Mesendoderm (in vitro differentiated cells): ENCODE measurements around the gene WDTC1.

Source experiments
- DNase-seq: peaks from one replicate; pipeline ENCODE4 v3.0.0; 2013
- H2AK5ac ChIP-seq: 2 replicates; pipeline ENCODE4 v1.6.1; 2013; ENCODE audit warnings: low read length, inconsistent platforms
- H2BK120ac ChIP-seq: 2 replicates; pipeline ENCODE4 v1.6.1; 2013; ENCODE audit warnings: low read depth, mild to moderate bottlenecking, low read length, moderate library complexity, mixed read lengths
- H2BK15ac ChIP-seq: replicated peaks from 2 replicates; pipeline ENCODE4 v1.6.1; 2013; ENCODE audit warnings: low read depth, mild to moderate bottlenecking, moderate library complexity
- H2BK5ac ChIP-seq: 2 replicates; pipeline ENCODE4 v1.6.1; 2013; ENCODE audit warnings: low read length, inconsistent platforms
- H3K18ac ChIP-seq: 2 replicates; pipeline ENCODE4 v1.6.1; 2013; ENCODE audit warnings: mild to moderate bottlenecking, low read length, mixed read lengths
- H3K23ac ChIP-seq: one replicate; pipeline ENCODE4 v1.6.1; 2013; ENCODE audit warnings: low read length
- H3K27ac ChIP-seq: 2 replicates; pipeline ENCODE4 v1.5.1; 2013; ENCODE audit warnings: low read depth, mild to moderate bottlenecking, inconsistent platforms, low read length, moderate library complexity
- H3K27me3 ChIP-seq: 2 replicates; pipeline ENCODE4 v1.6.1; 2013; ENCODE audit warnings: low read length, control low read depth, mild to moderate bottlenecking, inconsistent platforms; ENCODE audit not compliant: insufficient read depth, poor library complexity
- H3K36me3 ChIP-seq: 2 replicates; pipeline ENCODE4 v1.6.1; 2013; ENCODE audit warnings: low read length, inconsistent platforms; ENCODE audit not compliant: control insufficient read depth, insufficient read depth
- H3K4ac ChIP-seq: one replicate; pipeline ENCODE4 v1.6.1; 2013; ENCODE audit warnings: low read depth, mild to moderate bottlenecking, low read length, moderate library complexity
- H3K4me1 ChIP-seq: 2 replicates; pipeline ENCODE4 v1.6.1; 2013; ENCODE audit warnings: low read depth, low read length, inconsistent platforms; ENCODE audit not compliant: control insufficient read depth
- H3K4me2 ChIP-seq: 2 replicates; pipeline ENCODE4 v1.6.1; 2013; ENCODE audit warnings: low read length
- H3K4me3 ChIP-seq: 2 replicates; pipeline ENCODE4 v1.5.1; 2013; ENCODE audit warnings: mild to moderate bottlenecking, low read length
- H3K56ac ChIP-seq: one replicate; pipeline ENCODE4 v1.6.1; 2013; ENCODE audit warnings: low read length
- H3K79me1 ChIP-seq: 2 replicates; pipeline ENCODE4 v1.6.1; 2013; ENCODE audit warnings: low read length, inconsistent platforms
- H3K79me2 ChIP-seq: 2 replicates; pipeline ENCODE4 v1.6.1; 2013; ENCODE audit warnings: mild to moderate bottlenecking, low read length; ENCODE audit not compliant: control insufficient read depth, insufficient read depth
- H3K9ac ChIP-seq: 2 replicates; pipeline ENCODE4 v1.6.1; 2013; ENCODE audit warnings: low read length, inconsistent platforms
- H4K5ac ChIP-seq: one replicate; pipeline ENCODE4 v1.6.1; 2013; ENCODE audit warnings: low read length
- H4K8ac ChIP-seq: one replicate; pipeline ENCODE4 v1.6.1; 2013; ENCODE audit warnings: low read depth, mild to moderate bottlenecking, control low read depth, low read length, moderate library complexity
- WGBS: extraction: QIAGEN DNeasy Blood & Tissue Kit; methylation state at CpG from one replicate; pipeline ENCODE4 v1.1.7; 2013; ENCODE audit warnings: low lambda C conversion rate, missing lambda C conversion rate; ENCODE audit not compliant: insufficient coverage; ENCODE audit errors: extremely low coverage; 5-methylcytosine and 5-hydroxymethylcytosine counted together

WDTC1 gene

DNA sequence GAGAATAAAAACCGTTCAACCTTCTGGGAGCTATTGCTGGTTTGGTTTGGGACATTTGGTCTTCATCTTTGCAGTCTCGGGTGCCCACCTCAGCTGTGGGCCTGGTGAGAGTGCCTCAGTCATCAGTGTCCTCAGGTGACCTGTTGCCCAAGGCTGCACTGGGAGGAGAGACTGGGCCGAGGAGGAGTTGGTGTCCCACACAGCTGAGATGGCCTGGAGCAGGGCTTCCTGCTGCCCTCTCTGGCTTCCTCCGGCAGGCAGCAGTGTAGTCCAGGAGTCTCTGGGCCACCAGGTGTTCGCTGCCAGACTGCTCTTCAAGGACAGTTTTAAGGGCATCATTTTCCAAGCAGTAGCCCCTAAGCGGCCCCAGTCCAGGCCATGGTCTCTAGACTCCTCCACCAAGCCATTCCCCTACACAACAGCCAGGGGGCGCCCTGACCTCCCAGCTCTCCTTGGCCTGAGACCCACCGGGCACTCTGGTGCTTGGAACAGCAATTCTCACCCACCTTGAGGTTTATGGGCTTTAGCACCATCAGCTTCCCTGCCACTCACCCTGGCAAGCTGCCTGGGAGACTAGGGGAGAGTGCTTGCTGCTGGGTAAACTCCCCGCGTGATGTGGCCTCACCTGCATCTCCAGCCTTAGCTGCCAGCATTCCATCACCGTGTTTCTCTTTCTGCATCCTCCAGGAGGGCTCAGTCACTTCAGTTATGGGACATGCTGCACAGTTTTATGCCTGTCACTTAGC is 98.3 kb downstream of the WDTC1 start:
- Histone ChIP-seq H3K4ac (no peak overlapping the region), H3K4me2 (no peak overlapping the region), H3K18ac (no peak overlapping the region), H3K36me3 (peaks cover 7% of the 10 kb centered on the region), H3K79me1 (peaks cover 8% of the 10 kb centered on the region), H3K4me3 (no peak overlapping the region), H3K4me1 (no peaks in the 10 kb centered on the region), H3K23ac (no peak overlapping the region), H2BK120ac (no peak overlapping the region), H2AK5ac (no peak overlapping the region), H3K27ac (no peak overlapping the region), H4K8ac (no peak overlapping the region), H3K27me3 (no peaks in the 10 kb centered on the region), H3K56ac (no peak overlapping the region), H3K79me2 (peaks cover 8% of the 10 kb centered on the region), H2BK5ac (no peak overlapping the region), H3K9ac (no peak overlapping the region), H4K5ac (no peak overlapping the region), H2BK15ac (no peak overlapping the region)
- DNase-seq = peak; percentile 67
- WGBS = no CpG with 5 or more reads among the region's 11 CpGs

DNA sequence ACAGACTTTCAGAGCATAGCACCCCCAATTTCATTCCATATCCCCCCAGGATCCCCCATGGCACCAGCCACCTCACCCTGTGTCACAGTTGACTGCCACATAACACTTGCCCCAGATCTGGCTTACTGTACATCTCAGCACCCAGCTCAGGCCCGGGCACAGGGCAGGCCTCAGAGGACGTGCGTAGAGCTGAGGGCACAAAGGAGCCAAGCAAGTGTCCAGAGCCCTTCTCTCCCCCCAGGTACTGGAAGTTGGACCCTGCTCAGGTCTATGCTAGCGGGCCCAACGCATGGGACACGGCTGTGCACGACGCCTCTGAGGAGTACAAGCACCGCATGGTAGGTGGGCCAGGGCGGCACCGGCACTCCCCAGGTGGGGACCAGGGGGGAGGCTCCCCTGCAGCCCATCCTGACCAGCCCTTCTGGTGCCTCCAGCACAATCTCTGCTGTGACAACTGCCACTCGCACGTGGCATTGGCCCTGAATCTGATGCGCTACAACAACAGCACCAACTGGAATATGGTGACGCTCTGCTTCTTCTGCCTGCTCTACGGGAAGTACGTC is 99.4 kb downstream of the WDTC1 start:
- Histone ChIP-seq H3K27me3 (no peaks in the 10 kb centered on the region), H4K8ac (no peak overlapping the region), H3K36me3 (peaks cover 5% of the 10 kb centered on the region), H3K56ac (no peak overlapping the region), H2BK5ac (no peak overlapping the region), H2AK5ac (no peak overlapping the region), H3K4me3 (no peak overlapping the region), H2BK15ac (no peak overlapping the region), H3K18ac (no peak overlapping the region), H3K23ac (no peak overlapping the region), H3K4ac (no peak overlapping the region), H3K27ac (no peak overlapping the region), H3K9ac (no peak overlapping the region), H3K79me1 (peaks cover 1% of the 10 kb centered on the region), H3K4me1 (no peaks in the 10 kb centered on the region), H4K5ac (no peak overlapping the region), H3K79me2 (peaks cover 1% of the 10 kb centered on the region), H3K4me2 (no peak overlapping the region), H2BK120ac (no peak overlapping the region)
- no peak for DNase-seq
- WGBS = no CpG with 5 or more reads among the region's 17 CpGs

DNA sequence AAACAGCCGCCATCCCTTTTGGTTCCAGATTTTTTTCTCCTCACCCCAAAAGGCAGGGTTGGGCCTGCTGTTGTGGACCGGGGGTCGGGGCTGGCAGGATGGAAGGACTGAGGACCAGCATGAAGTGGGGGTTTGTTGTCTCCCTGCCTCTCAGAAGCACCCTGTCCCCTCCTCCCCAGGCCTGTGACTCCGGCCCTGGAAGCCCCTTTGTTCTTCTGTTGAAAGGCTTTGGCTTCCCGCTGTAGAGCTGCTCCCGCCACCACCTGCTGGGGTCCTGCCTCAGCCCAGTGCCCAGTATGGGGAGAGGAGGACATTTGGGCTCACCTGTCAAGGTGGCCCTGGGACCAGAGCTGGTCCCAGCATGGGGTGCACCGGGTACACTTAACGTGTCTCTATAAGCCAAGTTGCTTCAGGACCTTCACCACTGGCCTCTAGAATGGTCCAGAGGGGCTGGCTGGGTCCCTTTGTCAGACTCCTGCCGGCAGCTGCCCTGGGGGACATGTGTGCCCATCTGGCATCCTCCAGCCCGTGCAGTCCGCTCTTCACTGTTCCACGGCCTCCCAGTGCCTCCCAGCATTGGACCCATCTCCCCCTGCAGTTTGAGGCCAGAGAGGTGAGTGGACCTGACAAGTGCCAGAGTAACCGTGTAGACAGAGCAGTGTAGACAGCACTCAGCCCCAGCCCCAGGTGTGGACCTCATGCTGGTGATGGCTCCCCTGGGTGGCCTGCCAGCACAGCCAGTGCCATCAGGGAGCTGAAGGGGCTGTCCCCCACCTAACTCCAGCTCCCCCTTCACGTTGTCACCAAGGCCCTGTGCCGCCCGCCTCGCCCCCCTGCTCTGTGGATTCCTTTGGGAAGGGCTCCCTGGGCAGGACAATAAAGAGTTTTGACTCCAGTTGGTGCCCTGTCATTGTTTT is 101.3 kb downstream of the WDTC1 start:
- Histone ChIP-seq H4K8ac (no peak overlapping the region), H3K9ac (no peak overlapping the region)

DNA sequence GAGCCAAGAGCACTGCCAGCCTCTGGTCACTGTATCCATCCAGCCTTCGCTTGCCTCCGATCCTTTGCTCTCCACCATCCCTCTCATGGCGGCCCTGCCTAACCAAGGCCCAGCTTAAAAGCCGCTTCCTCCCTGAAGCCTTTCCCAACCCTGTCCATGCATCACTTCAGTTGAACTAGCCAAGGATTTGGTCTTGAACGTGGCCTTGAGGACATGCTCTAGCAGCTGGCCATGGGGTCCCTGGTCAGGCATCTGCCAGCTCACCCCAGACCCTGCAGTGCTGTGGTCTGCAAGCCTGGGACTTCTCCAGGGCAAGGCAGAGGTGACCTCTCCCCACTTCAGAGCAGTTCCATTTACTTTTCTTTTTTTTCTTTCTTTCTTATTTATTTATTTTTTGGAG is 102.3 kb downstream of the WDTC1 start:
- peaks cover 2% of the 10 kb centered on the region for H3K4me1 ChIP-seq
- H4K5ac ChIP-seq = no peak overlapping the region
- H3K23ac ChIP-seq = no peak overlapping the region
- no peak overlapping the region for H3K27ac ChIP-seq
- H3K79me1 ChIP-seq = no peaks in the 10 kb centered on the region
- H2AK5ac ChIP-seq = no peak overlapping the region
- H3K36me3 ChIP-seq = peaks cover 5% of the 10 kb centered on the region
- no peak overlapping the region for H2BK5ac ChIP-seq
- WGBS = no CpG with 5 or more reads among the region's 5 CpGs
- H3K56ac ChIP-seq = no peak overlapping the region
- H3K4ac ChIP-seq = no peak overlapping the region
- no peak overlapping the region for H3K4me2 ChIP-seq
- H2BK120ac ChIP-seq = no peak overlapping the region
- no peaks in the 10 kb centered on the region for H3K79me2 ChIP-seq
- H2BK15ac ChIP-seq = no peak overlapping the region
- no peaks in the 10 kb centered on the region for H3K27me3 ChIP-seq
- H3K4me3 ChIP-seq = no peak overlapping the region
- no peak overlapping the region for H3K18ac ChIP-seq
- no peak overlapping the region for H3K9ac ChIP-seq
- no peak for DNase-seq
- H4K8ac ChIP-seq = no peak overlapping the region

More for the DNA sequence above, 101.3 kb downstream of the WDTC1 start:
- Histone ChIP-seq H2AK5ac (no peak overlapping the region), H3K4me1 (peaks cover 2% of the 10 kb centered on the region), H3K4me2 (no peak overlapping the region), H3K4me3 (no peak overlapping the region), H3K23ac (no peak overlapping the region), H3K27me3 (no peaks in the 10 kb centered on the region), H3K56ac (no peak overlapping the region), H3K18ac (no peak overlapping the region), H4K5ac (no peak overlapping the region), H3K36me3 (peaks cover 5% of the 10 kb centered on the region), H3K4ac (no peak overlapping the region), H2BK15ac (no peak overlapping the region), H3K79me2 (no peaks in the 10 kb centered on the region), H3K79me1 (no peaks in the 10 kb centered on the region), H3K27ac (no peak overlapping the region), H2BK120ac (no peak overlapping the region), H2BK5ac (no peak overlapping the region)
- no CpG with 5 or more reads among the region's 17 CpGs for WGBS
- no peak for DNase-seq

DNA sequence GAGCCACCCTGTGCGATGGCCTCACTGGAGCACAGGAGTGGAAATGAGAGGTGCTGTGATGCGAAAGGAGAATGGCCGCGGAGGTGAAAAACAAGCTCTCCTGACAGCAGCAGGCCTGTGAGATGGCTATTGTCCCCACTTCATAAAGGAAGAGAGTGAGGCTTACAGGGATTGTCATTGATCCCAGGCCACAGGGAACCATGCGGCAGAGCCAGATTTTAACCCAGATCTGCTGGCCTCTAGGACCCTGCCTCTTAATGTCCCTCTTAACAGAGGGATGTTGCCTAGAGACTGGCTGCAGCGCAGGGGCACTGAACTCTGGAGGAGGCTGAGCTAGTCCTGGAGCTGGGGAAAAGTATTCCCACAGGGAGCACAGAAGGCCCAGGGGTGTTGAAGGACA is 104.3 kb downstream of the WDTC1 start:
- no peak overlapping the region for H4K8ac ChIP-seq
- H3K18ac ChIP-seq = no peak overlapping the region
- no peaks in the 10 kb centered on the region for H3K27me3 ChIP-seq
- no peak for DNase-seq
- H3K4me3 ChIP-seq = no peak overlapping the region
- no peak overlapping the region for H3K4ac ChIP-seq
- no CpG with 5 or more reads among the region's 6 CpGs for WGBS
- H3K79me1 ChIP-seq = no peaks in the 10 kb centered on the region
- no peak overlapping the region for H2BK120ac ChIP-seq
- H4K5ac ChIP-seq = no peak overlapping the region
- no peak overlapping the region for H2BK15ac ChIP-seq
- peaks cover 5% of the 10 kb centered on the region for H3K4me1 ChIP-seq
- H3K23ac ChIP-seq = no peak overlapping the region
- peaks cover 4% of the 10 kb centered on the region for H3K36me3 ChIP-seq
- no peaks in the 10 kb centered on the region for H3K79me2 ChIP-seq
- peak overlapping the region; percentile 22 for H3K56ac ChIP-seq
- no peak overlapping the region for H3K4me2 ChIP-seq
- H2AK5ac ChIP-seq = no peak overlapping the region
- H2BK5ac ChIP-seq = no peak overlapping the region
- no peak overlapping the region for H3K27ac ChIP-seq
- H3K9ac ChIP-seq = peak overlapping the region; percentile 8
